RKO (cell line): ENCODE measurements around the gene EHBP1L1.
"Not testable (repeated sequence)": the region's sequence is repeated elsewhere in the genome, so short reads cannot be mapped to it uniquely, and the experiment has no call there.

Experiments
- DNase-seq: peaks from one replicate; pipeline ENCODE4 v3.0.0-alpha.2; 2016; ENCODE audit warnings: low spot score

Gene EHBP1L1

GRCh38 chr11:65560555-65561418, 15.1 kb upstream of the EHBP1L1 start:
- DNase-seq = no peak

DNA sequence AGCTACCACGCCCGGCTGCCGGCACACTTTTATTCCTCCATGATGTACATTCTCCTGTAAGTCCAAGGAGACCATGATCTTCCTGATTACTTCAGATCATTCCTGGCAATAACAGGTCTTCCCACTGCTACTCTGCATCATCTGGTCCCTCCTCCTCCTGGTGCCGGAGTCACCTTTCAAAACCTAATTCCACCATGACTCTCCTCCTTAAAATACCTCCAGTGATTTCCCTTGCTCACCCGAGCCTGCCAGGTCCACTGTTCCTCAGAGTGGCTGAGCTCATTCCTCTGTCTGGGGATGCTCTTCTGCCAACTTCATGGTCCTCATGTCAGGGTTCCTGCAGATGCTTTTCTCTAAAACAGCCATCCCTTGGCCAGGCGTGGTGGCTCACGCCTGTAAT, 13.8 kb upstream of the EHBP1L1 start:
- DNase-seq = no peak

DNA sequence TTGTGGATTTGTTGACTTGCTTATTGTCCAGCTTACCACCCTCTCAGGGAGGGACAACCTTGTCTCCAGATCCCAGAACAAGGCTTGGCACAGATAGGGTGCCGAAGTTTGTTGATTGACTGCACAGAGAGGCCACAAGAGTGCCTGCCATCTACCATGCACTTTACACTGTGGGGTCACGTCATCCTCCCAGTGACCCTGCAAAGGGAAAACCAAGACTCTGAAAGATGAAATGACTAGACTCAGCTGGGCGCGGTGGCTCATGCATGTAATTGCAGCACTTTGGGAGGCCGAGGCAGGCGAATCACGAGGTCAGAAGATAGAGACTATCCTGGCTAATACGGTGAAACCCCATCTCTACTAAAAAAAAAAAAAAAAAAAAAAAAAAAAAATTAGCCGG, 13.1 kb upstream of the EHBP1L1 start:
- no peak for DNase-seq

- peak; percentile 64 for DNase-seq
These were observed 12.3 kb upstream of the EHBP1L1 start for GRCh38 chr11:65563601-65564000.

DNA sequence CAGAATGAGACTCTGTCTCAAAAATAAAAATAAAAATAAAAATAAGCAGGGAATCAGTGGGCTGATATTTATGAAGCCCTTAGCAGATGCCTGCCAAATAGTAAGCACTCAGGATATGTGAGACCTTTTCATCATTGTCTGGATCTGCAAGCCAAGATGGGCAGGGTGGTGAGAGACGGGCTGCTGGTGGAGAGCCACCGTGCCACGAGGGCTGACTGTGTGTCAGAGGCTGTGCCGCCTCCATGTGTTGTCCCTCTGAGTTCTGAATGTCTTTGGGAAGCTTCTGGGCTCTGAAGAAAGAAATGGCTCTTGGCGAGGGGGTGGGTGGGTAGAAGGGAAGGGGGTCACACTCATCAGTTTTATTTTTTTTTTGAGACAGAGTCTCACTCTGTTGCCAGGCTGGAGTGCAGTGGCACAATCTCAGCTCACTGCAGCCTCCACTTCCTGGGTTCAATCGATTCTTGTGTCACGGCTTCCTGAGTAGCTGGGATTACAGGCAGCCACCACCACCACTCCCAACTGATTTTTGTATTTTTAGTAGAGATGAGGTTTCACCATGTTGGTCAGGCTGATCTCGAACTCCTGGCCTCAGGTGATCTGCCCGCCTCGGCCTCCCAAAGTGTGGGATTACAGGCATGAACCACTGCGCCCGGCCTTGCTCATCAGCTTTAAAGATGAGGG, 10.8 kb upstream of the EHBP1L1 start:
- not testable (repeated sequence) for DNase-seq

GRCh38 chr11:65565624-65566453, 10.0 kb upstream of the EHBP1L1 start:
- no peak for DNase-seq

DNA sequence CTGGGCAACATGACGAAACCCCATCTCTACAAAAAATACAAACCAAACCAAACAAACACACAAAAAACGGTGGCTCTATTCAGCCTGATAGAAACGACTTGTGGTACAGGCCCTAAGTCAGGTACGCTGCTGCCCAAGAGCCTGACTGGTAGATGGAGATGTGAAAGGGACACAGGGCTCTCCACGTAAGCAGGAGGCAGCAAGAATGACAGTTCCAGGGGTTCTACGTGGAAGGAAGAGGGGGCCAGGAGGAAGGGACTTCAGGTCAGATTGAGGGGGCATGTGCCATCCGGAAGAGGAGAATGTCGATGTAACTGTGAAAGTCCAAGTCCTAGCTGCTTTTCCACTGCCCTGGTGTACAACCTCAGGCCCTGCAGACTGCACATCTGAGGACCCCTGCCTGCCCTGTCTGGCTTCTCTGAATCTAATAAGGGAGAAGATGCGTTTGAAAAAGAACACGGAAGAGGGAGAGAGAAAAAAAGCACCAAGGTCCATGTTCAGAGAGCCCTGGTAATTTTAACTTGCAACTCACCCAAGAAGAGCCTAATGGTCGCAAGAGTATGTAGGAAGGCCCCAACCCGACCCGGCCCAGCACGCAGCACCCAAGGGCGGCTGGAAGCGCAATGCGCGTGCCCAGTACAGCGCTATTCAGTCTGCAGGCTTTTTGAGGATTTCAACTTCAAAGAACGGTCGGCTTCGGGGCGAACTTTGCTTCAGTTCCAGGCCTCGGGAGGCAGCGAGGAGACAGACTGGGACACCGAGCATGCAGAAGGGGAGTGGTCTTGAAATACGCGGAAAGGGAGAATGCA, 6.5 kb upstream of the EHBP1L1 start:
- DNase-seq = no peak

DNA sequence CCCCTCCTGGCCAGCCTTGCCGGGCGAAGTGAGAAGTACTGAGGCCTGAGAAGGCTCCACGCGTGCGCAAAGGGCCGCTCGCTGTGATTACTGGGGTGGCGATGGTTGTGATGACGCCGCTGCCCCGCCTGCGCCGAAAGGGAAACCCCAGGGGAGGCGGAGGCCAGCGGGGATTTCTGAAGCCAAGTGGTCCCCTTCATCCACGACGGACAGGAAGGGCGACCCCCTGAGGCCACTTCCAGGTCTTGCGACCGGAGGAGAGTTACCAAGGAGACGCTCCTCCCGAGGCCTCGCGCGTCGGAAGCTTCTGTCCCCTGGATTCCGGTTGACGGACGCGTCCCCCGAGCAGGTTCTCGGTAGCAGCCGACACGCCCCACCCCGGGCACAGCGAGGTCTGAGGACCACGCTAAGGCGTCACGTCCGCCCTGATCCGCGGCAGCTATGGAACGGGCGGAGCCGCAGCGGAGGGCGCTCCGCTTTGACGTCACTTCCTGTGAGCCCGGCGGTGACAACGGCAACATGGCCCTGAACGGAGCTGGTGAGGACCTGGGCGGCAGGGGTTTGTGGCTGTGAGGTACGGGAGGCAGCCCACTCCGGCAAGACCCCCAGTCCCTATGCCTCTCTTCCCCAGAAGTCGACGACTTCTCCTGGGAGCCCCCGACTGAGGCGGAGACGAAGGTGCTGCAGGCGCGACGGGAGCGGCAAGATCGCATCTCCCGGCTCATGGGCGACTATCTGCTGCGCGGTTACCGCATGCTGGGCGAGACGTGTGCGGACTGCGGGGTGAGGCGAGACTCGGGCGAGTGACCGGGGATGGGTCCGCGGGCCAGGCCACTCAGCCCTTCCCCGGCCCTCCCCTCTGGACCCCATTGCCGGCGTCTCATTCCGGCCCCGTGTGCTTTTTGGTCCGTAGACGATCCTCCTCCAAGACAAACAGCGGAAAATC, 5.6 kb upstream of the EHBP1L1 start, which contains the start of gene ZNRD2:
TSS of gene ZNRD2 (plus strand) at position 505 of the 946 bp plus-strand sequence. CDS start at position 520, 15 bp downstream.
- peak; percentile 98 for DNase-seq

DNA sequence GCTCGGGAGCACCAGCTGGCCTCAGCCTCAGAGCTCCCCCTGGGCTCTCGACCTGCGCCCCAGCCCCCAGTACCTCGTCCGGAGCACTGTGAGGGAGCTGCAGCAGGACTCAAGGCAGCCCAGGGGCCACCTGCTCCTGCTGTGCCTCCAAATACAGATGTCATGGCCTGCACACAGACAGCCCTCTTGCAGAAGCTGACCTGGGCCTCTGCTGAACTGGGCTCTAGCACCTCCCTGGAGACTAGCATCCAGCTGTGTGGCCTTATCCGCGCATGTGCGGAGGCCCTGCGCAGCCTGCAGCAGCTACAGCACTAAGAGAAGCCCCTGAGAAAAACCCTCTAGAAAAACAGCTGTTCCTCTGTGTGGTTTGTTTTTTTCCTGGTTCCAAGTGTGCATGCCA, 4.4 kb upstream of the EHBP1L1 start:
- DNase-seq = no peak

GRCh38 chr11:65571940-65572339, 3.9 kb upstream of the EHBP1L1 start:
- peak; percentile 59 for DNase-seq

DNA sequence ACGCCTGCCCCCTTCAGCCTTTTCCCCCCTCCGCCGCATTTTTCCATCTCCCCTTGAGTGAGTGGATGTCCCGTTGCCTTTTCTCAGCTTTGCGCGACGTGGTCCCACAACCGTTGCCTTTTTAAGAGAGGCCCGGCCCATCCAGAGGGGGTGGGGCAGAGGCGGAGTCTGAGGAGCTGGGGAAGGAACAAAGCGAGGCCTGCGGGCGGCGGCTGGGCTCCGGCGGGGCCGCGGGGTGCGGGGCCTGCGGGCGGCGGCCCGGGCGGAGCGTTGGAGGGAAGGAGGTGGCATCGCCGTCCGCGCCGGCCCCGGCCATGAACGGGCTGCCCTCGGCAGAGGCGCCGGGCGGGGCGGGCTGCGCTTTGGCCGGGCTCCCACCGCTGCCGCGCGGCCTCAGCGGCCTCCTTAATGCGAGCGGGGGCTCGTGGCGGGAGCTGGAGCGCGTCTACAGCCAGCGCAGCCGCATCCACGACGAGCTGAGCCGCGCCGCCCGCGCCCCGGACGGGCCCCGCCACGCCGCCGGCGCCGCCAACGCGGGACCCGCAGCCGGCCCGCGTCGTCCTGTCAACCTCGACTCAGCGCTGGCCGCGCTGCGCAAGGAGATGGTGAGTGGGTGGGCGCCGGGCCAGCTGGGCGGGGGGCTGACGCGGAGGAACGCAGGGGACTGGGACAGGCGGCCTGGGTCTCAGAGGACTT, 3.3 kb upstream of the EHBP1L1 start, which contains the start of gene FAM89B:
TSS of gene FAM89B (plus strand) at position 183 of the 696 bp plus-strand sequence. CDS start at position 315, 132 bp downstream.
- peak; percentile 83 for DNase-seq

DNA sequence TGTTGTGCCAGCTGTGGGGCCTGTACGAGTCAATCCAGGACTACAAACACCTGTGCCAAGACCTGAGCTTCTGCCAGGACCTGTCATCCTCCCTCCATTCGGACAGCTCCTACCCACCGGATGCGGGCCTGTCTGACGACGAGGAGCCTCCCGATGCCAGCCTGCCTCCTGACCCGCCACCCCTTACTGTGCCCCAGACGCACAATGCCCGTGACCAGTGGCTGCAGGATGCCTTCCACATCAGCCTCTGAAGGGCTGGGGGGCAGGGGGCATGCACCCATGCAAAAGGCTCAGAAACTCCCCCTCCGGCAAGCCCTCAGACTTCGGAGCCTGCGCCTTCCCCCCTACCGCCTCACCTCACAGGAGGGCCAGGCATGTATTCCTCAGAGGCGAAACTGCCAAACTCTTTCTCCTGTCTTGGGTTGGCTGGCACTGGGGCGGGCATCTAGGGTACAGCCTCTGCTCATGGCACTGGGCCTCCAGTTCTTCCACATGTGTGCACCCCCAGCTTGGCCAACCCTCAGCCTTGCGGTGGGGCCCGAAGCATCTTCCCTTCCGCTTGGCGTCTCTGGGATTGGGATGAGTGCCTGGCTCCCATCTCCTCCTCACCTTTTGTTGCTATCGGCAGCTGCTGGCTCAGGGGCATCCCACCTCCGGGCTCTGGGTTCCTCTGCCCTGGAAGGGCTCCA, 2.3 kb upstream of the EHBP1L1 start:
- no peak for DNase-seq

DNA sequence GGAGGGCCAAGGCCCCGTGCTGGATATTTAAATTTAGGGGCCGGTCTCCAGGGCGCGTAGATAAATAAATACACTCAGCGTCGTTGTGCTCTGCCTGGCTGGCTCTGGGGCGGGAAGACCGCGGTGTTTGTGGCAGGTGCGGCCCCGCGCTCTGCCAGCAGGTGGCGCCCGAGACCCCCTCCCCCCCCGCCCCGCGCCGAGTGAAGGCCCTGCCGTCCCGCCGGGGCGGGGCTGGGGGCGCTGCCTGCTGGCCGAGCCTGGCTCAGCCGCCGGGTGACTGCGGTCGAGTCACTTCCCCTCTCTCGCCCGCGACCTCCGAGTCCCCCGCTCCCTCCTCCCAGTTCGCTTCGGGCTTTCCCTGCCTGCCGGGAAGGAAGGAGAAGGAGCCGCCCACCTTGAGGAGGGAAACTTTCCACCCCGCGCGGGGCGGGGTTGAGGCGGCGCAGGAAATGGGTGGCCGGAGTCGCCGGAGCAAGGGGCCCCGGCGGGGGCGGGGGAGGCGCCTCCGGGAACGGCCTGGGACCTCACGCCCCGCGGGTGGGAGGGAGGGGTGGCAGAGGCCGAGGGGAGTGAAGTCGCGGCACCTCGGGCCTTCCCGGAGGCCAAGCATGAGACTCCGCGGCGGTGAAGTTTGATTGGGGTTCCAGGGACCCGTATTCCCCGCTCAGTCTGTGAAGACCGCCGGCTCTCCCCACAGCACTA, 1.6 kb upstream of the EHBP1L1 start:
- peak; percentile 96 for DNase-seq

DNA sequence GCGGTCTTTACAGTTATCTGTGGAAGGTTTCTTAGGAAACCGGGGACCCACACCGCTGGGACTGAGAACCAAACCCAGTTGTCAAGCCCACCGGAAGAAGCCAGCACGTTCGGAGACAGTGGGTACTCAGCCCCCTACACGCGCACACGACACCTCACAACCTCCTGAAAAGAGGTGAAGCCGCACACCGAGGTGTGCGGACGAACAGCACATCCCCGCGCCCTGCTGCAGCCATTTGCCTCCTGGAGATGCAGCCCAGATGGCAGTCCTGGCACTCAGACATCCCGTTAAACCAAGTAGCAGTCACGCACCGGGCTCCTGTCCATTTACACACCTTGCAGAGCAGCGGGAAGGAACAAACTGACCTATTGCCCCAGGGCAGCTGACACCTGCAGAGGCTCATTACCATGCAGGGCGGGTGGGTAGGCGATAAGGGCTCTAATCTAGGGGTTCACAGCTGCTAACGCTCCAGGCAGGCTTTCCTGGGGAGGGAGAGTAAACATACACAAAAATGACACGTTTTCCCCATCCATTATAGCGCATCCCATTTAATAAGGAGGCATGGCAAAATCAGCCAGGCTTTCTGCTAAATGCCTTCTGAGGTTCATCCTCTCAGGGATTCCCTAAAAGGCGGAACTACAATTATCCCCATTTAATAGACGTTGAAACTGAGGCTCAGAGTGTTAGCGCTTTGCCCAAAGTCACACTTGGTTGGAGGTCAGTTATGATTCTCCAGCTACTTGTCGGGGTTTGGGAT, 864 bp upstream of the EHBP1L1 start:
- DNase-seq = peak; percentile 55

DNA sequence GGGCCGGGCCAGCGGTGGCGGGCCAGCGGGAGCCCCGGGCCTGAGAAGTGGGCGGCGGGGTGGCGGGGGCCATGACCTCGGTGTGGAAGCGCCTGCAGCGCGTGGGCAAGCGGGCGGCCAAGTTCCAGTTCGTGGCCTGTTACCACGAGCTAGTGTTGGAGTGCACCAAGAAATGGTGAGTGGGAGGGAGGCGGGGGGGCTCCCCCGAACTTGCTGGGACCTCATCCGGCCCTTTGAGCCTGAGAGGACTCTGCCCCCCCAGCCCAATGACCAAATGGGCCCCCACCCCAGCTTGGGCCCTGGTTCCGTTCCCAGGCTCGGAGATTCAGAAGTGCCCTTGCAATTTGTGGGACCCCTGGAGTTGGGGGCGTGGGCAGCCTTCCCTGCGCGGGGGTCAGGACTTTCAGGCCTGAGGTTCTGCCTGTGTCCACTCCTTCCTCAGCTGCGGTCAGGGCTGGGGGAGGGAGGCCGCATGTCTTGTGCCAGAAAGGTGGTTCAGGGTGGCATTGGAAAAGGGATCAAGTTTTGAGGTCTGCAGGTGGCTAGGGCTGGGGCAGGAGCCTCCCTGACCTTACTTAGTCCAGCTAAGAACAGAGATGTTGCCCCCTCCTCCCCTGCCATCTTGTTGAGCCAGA, 496 bp downstream of the EHBP1L1 start:
- DNase-seq = no peak

GRCh38 chr11:65576867-65577755, 1.3 kb downstream of the EHBP1L1 start:
- peak; percentile 83 for DNase-seq
